ENCODE data around the gene ASIC5. TPM values are rescaled to one million over a fixed set of nuclear protein-coding genes. Genes with fewer than 3 reads are reported as not detected.

The ASIC5 gene
- total RNA-seq, 2 experiments from 2014 or later: not detected

- no peak overlapping the region for H3K4me2 ChIP-seq (ENCODE audit: low read length)
- H4K20me1 ChIP-seq (ENCODE audit: insufficient read depth, low read length): no peaks in the 10 kb centered on the region
- no TSS peak for BruUV-seq (replicated peaks)
- H3K4me3 ChIP-seq (ENCODE audit: low read depth, low read length, poor library complexity, severe bottlenecking): no peak overlapping the region
- no peak for DNase-seq (ENCODE audit: low spot score)
- ChIA-PET CTCF (ENCODE audit: unreplicated experiment) (no interaction called here), POLR2A (no interaction called here)
- no peaks in the 10 kb centered on the region for H3K79me2 ChIP-seq (ENCODE audit: insufficient read depth, low read depth, low read length)
- H3K36me3 ChIP-seq (ENCODE audit: insufficient read depth, low read length): no peaks in the 10 kb centered on the region
- H3K4me1 ChIP-seq (ENCODE audit: insufficient read depth, low read length, poor library complexity, severe bottlenecking): no peaks in the 10 kb centered on the region
- TF ChIP-seq EZH2phosphoT487 (IDR thresholded peaks at IDR 0.05; ENCODE audit: borderline replicate concordance, low read depth, low read length): no peak
- TF ChIP-seq, protein P1, sequence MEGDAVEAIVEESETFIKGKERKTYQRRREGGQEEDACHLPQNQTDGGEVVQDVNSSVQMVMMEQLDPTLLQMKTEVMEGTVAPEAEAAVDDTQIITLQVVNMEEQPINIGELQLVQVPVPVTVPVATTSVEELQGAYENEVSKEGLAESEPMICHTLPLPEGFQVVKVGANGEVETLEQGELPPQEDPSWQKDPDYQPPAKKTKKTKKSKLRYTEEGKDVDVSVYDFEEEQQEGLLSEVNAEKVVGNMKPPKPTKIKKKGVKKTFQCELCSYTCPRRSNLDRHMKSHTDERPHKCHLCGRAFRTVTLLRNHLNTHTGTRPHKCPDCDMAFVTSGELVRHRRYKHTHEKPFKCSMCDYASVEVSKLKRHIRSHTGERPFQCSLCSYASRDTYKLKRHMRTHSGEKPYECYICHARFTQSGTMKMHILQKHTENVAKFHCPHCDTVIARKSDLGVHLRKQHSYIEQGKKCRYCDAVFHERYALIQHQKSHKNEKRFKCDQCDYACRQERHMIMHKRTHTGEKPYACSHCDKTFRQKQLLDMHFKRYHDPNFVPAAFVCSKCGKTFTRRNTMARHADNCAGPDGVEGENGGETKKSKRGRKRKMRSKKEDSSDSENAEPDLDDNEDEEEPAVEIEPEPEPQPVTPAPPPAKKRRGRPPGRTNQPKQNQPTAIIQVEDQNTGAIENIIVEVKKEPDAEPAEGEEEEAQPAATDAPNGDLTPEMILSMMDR (conservative IDR thresholded peaks at IDR 0.05; ENCODE audit: low read length): no peak
- H3K9me3 ChIP-seq (ENCODE audit: low read length): no peaks in the 10 kb centered on the region
- no peaks in the 10 kb centered on the region for H3K9me2 ChIP-seq (ENCODE audit: insufficient read depth, low read length)
- intact Hi-C loops (cut with micrococcal nuclease; ENCODE audit: unreplicated experiment): loop anchor here (10.0 kb wide), 1 partner anchor 970 kb away; no protein-coding TSS in a partner anchor
- H2AFZ ChIP-seq (ENCODE audit: low read length): no peak overlapping the region
- H3K27ac ChIP-seq (ENCODE audit: low read depth, low read length, poor library complexity, severe bottlenecking): no peak overlapping the region
Observed at GRCh38 chr4:155784637-155785036, 81.4 kb downstream of the ASIC5 start.

DNA sequence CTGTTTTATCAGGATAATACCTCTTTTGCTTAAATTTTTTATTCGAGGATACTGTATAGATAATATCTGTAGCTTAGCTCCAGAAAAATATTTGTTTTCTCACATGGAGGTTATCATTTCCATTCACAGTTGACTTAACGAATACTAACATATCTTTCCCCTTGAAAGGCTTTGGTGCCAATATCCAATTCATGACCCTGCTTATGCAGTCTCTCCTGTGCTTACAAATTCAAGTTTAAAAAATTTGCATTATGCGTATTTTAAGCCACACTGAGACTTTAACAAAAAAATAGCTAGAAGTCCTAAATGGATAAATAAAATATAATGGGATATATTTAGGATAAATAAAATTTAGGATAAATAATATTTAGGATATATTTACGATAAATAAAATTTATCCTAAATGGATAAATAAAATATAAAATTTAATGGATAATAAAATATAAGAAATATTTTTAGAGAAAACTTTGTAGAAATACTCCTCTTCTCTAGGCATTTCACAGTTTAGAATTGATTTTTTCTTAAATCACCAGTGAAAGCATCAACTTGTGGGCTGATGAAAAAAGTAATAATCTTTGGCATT lies 84.7 kb downstream of the ASIC5 start:
- no TSS peak for BruUV-seq (replicated peaks)
- Histone ChIP-seq H3K9me2 (ENCODE audit: insufficient read depth, low read length) (no peaks in the 10 kb centered on the region), H2AFZ (ENCODE audit: low read length) (no peak overlapping the region), H3K79me2 (ENCODE audit: insufficient read depth, low read depth, low read length) (no peaks in the 10 kb centered on the region), H3K9me3 (ENCODE audit: low read length) (no peaks in the 10 kb centered on the region), H3K4me1 (ENCODE audit: insufficient read depth, low read length, poor library complexity, severe bottlenecking) (no peaks in the 10 kb centered on the region), H4K20me1 (ENCODE audit: insufficient read depth, low read length) (no peaks in the 10 kb centered on the region), H3K36me3 (ENCODE audit: insufficient read depth, low read length) (no peaks in the 10 kb centered on the region), H3K27ac (ENCODE audit: low read depth, low read length, poor library complexity, severe bottlenecking) (no peak overlapping the region), H3K4me3 (ENCODE audit: low read depth, low read length, poor library complexity, severe bottlenecking) (no peak overlapping the region), H3K4me2 (ENCODE audit: low read length) (no peak overlapping the region)
- POLR2A ChIA-PET: no interaction called here
- CTCF ChIA-PET (ENCODE audit: unreplicated experiment): no interaction called here
- intact Hi-C loops (cut with micrococcal nuclease; ENCODE audit: unreplicated experiment): loop anchor here (10.0 kb wide), 1 partner anchor 967 kb away; no protein-coding TSS in a partner anchor
- no peak for DNase-seq (ENCODE audit: low spot score)
- TF ChIP-seq, protein P1 (conservative IDR thresholded peaks at IDR 0.05; ENCODE audit: low read length): no peak
- no peak for TF ChIP-seq EZH2phosphoT487 (IDR thresholded peaks at IDR 0.05; ENCODE audit: borderline replicate concordance, low read depth, low read length)

DNA sequence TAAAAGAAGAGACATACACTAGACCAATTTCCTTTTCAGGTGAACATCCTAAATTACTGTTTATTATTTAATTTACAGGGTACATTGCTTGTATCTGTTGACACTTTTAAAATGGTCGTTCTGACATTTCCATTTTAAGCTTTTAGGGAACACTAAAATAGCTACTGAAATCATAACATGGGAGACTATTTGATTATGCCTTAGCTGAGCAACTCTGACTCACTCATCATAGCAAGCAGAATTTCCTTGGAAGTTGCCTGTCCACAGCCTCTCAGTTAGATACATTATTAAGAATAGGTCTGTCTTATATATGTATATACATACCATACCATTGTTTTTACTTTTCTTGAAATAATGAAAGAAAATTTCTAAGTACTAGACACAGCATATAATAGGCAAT lies 85.3 kb downstream of the ASIC5 start:
- H3K4me2 ChIP-seq (ENCODE audit: low read length): no peak overlapping the region
- H3K9me2 ChIP-seq (ENCODE audit: insufficient read depth, low read length): no peaks in the 10 kb centered on the region
- H3K9me3 ChIP-seq (ENCODE audit: low read length): no peaks in the 10 kb centered on the region
- CTCF ChIA-PET (ENCODE audit: unreplicated experiment): no interaction called here
- no peak overlapping the region for H2AFZ ChIP-seq (ENCODE audit: low read length)
- no peaks in the 10 kb centered on the region for H3K4me1 ChIP-seq (ENCODE audit: insufficient read depth, low read length, poor library complexity, severe bottlenecking)
- no peak for DNase-seq (ENCODE audit: low spot score)
- no peaks in the 10 kb centered on the region for H4K20me1 ChIP-seq (ENCODE audit: insufficient read depth, low read length)
- no peaks in the 10 kb centered on the region for H3K36me3 ChIP-seq (ENCODE audit: insufficient read depth, low read length)
- H3K79me2 ChIP-seq (ENCODE audit: insufficient read depth, low read depth, low read length): no peaks in the 10 kb centered on the region
- no peak overlapping the region for H3K4me3 ChIP-seq (ENCODE audit: low read depth, low read length, poor library complexity, severe bottlenecking)
- H3K27ac ChIP-seq (ENCODE audit: low read depth, low read length, poor library complexity, severe bottlenecking): no peak overlapping the region
- TF ChIP-seq, protein P1 (conservative IDR thresholded peaks at IDR 0.05; ENCODE audit: low read length): no peak
- TF ChIP-seq EZH2phosphoT487 (IDR thresholded peaks at IDR 0.05; ENCODE audit: borderline replicate concordance, low read depth, low read length): no peak
- POLR2A ChIA-PET: no interaction called here
- intact Hi-C loops (cut with micrococcal nuclease; ENCODE audit: unreplicated experiment): loop anchor here (10.0 kb wide), 1 partner anchor 966 kb away; no protein-coding TSS in a partner anchor
- no TSS peak for BruUV-seq (replicated peaks)

Data from OCI-LY7 (cell line).